Measurements from ENCODE around the gene CUL4A.
"Not testable (repeated sequence)": the region's sequence is repeated elsewhere in the genome, so short reads cannot be mapped to it uniquely, and the experiment has no call there.

The CUL4A gene

DNA sequence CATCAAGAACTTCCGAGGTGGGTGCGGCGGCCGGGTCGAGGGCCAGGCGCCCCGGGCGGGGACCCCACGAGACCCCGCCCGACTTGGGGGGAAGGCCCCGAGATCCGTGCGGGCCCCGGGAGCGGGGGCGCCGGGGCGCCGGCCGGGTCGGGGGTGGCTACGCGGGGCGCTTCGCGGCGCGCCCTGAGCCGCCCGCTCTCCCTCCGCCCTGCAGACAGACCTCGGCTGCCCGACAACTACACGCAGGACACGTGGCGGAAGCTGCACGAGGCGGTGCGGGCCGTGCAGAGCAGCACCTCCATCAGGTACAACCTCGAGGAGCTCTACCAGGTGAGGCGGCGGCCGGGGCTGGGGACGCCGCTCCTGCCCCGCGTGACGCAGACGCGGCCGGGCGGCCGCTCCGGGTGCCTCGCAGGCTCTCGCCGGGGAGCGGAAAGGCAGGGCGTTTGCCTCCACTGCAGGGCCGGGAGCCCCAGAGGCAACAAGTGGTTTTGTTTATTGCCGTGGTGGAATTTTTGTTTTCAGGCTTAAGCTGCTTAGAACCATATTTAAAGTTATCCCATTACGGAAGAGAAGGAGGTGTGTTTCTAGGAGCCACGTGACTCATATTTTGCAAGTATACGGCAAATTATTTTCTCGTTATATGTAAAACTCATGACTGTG is 477 bp downstream of the CUL4A start:
- DNase-seq = peak; percentile 87

DNA sequence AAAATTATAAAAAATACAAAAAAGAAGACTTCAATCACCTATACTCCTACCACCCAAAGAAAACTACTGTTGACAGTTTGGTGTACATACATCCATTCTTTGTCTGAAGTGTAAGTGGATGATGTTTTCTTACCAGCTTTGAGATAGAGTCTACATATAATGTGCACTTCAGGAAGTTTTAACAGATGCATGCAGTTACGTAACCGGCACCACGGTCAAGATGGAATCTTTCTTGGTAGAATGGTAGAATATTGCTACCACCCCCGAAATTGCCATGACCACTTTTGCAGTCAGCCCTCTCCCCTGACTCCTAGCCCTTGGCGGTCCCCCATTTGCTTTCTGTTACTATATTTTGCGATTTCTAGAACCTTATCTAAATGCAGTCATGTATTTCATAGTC is 1.4 kb downstream of the CUL4A start:
- DNase-seq = no peak

DNA sequence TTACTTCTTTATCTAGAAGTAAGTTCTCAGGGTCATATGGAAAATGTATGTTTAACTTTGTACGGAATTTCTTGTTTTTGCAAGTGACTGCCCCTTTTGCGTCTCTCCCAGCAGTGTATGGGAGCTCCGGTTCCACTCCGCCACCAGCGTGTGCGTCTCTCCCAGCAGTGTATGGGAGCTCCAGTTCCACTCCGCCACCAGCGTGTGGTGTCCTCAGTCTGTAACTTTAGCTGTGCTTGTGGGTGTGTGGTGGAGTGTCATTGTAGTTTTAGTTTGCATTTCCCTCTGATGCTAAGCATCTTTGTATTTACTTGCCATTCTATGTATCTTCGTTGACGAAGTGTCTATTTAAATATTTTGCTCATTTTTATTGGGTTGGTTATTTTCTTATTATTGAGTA is 2.4 kb downstream of the CUL4A start:
- no peak for DNase-seq

DNA sequence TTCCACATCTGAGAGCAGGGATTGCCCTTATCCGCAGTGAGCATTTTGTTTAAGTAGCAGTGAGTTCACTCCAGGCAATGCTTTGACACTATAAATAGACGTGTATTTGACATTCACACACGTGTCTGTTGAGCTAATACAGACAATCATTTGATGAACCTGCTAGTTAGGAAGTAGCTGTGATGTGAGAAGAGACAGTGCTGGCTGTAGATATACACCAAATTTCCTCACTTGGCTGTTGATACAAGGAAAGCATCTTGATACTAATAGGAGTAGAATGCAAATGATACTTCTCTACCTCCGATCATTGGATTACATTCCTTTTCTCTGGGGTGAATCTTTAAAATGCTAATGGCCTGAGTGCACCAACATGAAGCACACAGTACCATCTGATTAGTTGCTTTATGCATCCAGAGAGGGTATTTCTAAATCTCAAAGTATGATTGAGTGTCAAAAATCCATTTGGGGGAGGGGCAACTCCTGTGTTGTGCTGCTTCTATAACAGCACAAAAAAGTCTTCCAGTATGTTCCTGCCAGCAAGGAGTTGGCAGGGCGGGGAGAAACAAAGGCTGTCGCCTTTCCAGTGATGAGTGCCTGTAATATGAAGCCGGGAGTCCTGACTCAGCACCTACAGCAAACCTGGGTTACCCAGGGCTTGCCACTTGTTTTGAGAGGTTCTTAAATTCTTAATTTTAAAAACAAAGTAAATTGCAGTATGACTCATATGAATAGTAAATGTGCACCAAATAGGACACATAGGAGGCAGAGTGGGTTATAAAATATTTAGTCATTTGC is 7.0 kb downstream of the CUL4A start:
- DNase-seq = no peak

DNA sequence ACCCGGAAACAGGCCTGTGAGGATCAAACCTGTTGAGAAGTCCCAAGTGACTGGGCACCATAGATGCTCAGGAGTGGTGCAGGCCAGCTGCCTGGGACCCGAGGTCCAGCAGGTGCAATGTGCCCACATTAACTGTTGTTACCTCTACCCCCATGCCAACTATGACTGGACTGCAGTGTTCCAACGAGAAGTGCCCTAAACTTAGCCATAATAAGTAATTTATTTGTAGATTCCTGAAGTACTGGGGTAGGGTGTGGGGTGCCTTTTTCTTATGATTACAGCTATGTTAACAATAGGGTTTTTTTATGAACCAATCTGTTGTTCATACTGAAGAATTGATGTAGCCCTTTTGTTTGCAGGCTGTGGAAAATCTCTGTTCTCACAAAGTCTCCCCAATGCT is 9.2 kb downstream of the CUL4A start:
- DNase-seq = no peak

DNA sequence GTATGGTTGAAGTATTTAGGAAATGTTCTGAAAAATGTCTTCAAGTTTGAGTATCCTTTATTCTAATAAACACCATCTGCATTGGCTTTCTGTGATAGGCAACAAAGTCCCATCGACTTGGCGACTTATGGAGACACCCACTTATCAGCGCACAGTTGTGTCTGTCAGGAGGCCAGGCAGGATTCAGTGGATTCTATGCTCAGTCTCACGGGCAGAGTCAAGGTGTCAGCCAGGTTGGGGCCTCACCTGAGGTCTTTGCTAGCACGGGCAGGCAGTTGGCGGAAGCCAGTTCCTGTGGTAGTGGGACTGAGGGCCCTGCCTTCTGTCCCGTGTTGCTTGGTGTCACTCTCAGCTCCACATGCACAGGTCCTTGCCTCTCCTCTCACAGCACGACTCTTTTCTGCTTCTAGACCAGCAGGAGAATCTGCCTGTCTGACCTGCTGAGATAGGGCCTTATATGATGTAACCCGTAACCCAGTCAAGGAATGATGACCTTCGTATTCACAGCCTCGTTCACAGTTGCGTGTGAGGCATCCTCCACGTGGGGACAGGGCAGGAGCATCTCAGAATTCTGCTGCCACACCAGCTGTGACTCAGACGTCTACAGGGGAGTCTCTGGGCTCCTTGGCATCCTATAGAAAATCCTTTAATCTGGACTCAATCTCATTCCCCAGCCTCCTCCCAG is 10.0 kb downstream of the CUL4A start:
- no peak for DNase-seq

DNA sequence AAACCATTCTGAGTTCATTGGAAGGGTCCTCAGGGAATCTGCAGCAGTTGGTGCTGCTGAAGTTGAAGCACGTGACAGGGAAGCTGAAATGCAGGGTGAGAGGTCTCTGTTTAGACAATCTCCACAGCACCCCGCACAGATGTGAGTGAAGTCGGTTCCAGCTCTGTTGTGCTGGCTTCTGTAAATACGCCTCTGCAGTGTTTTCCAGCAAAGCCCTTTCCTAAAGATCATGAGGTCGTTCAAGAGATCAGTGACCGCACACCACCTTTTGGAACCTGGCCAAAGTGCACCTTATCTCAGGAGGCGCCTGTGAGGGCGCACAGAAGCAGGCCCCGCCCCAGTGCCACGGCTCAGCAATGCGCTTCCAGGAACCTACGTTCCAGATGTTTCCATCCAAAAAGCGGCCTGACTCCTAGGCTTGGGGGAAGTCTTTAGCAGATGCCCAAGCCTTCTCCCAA is 10.8 kb downstream of the CUL4A start:
- DNase-seq = no peak

DNA sequence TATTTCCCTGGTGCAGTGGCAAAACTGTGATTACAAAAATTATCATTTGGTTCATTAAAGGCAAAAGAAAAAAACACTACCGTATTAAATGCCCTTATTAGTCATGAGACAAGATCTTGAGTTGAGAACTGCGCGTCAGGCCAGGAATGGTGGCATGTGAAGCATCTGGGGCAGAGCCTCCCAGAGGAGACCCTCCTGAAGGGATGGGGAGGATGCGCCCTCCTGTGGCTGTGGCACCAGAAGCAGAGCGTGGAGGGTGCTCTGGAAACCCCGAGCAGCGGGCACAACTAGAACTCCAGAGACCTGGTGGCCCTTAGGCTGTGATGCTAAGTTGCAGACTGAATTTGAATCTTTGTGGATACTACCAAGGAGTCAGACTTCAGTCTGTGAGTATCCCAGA is 11.5 kb downstream of the CUL4A start:
- no peak for DNase-seq

DNA sequence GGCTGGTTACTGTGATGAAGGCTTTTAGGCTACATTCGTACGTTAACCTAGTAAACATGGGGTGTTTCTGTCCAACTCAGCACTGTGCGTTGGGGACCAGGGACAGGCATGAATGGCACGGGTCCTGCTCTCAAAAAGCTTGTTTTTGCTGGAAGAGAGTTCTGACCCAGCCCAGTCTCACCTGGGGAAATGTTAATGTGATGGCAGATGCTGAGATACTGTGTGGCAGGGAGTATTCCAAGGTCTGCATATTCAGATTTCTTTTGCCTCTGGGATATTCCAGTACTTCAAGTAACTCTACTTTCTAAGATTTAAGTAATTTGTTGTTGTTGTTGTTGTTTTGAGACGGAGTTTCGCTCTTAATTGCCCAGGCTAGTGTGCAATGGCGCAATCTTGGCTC is 13.7 kb downstream of the CUL4A start:
- DNase-seq = no peak

DNA sequence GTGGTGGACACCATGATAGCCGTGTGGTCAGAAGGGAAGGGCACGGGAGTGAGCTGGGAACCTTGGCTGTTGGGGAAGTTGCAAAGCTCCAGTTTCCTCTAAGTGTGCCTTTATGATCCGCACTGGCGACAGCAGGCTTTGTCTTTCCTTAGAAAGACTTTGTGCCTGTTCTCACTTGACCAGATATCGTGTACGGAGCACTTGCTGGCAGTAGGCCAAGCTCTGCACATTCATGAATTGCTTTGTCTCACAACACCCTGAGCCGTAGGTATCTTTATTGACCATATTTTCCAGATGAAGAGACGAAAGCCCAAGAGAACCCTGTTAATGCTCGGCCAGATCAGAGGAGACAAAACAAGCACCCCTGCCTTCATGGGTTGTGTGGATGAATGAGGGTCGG is 15.1 kb downstream of the CUL4A start:
- no peak for DNase-seq

DNA sequence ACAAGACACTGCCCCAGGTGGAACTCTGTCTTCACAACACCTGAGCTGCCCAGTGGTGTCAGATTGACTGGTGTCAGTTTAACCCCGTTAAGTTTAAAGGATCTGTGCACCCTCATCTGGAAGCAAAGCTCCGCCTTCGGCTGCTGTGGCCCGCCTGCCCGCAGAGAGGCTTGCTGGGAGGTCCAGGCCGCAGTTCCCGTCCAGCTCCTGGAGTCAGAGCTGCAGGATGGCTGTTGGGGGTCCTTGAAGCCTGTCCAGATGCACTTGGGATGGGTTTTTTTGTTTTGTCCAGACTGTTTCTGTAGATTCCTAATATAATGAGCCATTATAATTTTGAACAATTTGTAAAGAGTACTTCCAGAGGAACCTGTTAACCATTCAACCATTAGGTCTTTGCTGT is 16.1 kb downstream of the CUL4A start:
- DNase-seq = no peak

DNA sequence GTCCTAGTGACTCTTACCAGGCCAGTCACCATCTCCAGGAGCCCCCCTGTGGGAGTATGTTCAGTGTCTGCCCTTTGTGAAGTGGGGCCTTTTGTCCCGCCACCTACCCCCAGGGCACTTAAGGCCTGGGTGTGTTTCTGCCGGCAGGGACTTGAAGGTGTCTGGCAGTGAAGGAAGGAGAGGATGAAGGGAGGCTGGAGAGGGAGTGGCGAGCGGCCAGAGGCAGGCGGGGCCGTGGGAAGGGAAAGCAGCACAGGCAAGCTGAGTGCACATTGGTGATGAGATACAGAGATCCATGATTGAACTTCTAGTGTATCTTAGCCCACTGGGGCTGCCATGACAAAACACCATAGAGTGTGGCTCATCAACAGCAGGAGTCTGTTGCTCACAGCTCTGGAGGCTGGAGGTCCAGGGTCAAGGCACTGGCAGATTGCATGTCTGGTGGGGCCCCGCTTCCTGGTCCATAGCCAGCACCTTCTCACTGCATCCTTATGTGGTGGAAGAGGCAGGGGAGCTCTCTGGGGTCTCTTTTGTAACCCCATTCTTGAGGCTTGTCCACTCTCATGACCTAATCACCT is 17.5 kb downstream of the CUL4A start:
- DNase-seq = no peak

DNA sequence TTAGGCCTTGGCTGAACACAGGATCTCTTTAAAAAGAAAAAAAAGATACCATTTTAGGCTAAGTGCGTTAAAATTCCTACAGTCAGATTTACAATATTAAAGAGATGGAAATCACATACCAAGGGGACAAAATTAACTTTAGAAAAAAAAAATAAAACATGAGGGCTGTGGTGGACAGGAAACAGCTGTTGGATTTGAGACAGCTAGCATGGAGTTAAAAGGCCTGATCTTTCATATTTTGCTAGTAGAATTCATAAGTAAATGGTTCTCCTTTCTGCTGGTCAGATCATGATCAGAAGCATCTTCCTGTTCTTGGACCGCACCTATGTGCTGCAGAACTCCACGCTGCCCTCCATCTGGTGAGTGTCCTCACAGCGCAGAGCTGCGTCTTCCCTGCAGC is 19.7 kb downstream of the CUL4A start:
- no peak for DNase-seq

DNA sequence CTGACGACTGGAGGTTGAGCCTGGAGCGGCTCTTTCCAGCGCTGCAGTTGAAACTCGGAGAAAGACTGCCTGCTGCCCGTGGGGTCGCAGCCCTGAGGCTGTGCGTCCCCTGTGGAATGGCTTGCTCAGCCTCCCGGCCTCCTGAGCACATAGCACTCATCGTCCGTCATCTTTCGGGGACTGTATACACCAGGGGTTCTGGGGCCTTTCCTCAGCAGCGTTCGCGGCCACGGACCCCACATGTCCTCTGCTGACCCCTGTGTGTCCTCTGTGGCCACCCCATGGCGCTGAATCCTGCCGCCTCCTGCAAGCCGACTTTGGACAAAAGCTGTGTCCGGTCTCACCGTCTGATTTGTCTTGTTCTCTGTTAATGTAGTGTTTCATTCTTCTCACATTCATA is 20.4 kb downstream of the CUL4A start:
- no peak for DNase-seq

DNA sequence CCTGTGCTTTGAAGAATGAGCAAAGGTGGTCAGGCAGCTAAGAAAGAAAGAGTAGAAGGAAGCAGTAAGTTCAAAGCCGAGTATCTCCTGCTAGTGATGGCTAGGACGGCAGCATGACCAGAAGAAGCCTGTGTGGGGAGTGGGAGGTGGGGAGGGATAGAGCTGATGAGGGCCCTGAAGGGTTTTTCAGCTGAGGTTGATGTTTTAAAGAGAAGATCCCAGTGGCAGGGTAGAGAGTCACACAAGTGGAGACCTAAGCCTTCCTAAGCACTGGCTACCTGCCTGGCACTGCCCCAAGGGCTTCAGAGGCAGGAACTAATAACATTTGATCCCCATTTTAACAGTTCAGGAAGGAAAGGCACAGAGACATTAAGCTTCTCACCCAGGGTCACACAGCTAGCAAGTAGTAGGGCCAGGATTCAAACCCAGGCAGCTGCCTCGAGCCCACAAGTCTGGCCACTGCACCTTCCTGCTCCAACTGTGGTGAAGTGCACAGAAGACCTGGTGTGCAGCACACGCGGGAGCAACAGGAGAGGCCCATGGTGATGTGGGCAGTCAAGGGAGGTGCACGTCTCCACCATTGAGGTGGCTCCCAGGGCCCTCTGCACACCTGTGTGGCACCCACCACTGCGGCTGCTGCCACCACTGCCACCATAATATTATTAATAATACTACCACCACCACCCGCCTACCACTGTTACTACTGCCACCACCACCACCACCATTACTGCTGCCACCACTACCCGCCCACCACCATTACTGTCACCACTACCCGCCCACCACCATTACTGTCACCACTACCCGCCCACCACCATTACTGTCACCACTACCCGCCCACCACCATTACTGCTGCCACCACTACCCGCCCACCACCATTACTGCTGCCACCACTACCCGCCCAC is 22.1 kb downstream of the CUL4A start:
- DNase-seq = no peak

DNA sequence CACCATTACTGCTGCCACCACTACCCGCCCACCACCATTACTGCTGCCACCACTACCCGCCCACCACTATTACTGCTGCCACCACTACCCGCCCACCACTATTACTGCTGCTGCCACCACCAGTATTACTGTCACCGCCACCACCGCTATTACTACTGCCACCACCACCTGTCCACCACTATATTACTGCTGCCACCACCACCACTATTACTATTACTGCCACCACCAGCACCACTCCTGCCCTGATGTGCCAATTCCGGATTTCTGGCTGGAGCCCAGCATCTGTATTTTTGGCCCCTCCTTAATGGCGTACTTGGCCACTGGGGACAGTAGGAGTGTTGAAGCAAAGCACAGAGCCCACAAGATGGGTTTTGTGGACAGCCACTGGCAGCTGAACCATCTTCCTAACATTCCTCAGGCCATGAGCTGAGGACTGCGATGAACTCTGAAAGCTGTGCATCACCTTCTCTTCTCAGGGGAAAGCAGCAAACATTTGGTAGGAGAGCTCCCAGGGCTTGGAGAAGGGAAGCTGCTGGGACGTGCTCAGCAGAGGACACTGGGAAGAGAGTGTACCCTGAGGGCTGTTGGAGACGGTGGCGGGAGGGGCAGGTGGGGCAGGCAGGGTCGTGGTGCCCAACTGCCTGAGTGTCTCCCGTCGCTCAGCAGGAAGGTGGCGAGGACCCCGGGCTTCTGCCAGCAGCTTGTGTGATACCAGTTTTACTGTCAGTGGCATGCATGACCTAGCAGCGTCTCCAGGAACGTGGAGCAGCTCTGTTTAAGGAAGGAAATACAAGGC is 23.0 kb downstream of the CUL4A start:
- no peak for DNase-seq

DNA sequence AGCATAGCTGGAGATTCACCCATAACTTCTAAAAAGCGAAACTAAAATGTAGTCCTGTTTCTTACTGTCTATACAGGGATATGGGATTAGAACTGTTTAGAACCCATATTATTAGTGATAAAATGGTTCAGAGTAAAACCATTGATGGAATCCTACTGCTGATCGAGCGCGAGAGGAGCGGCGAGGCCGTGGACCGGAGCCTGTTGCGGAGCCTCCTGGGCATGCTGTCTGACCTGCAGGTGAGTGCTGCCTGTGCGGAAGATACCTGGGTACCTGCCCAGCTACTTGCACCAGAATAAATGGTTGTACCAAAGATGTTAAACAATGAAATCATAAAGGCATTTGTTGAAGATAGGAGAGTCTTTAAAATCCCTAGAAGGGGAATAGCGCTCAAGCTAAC is 23.7 kb downstream of the CUL4A start:
- DNase-seq = no peak

DNA sequence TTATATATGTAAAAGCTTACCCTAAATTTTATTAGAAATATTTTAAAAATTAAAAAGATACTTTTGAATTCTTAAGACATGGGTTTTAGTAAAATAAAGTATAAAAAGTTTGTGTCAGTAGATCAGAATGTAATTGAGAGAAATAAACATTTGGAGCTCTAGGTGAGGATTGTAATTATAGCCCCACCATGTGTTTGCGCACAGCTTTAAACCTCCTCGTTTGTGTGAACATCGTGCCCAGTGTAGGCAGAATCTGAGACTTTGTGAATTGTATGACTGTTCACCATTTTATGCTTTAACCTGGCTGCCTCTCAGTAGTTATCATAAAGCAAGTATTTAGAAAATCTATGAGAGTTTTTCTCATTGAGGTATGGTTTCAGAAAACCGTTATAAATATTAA is 29.1 kb downstream of the CUL4A start:
- DNase-seq = no peak

DNA sequence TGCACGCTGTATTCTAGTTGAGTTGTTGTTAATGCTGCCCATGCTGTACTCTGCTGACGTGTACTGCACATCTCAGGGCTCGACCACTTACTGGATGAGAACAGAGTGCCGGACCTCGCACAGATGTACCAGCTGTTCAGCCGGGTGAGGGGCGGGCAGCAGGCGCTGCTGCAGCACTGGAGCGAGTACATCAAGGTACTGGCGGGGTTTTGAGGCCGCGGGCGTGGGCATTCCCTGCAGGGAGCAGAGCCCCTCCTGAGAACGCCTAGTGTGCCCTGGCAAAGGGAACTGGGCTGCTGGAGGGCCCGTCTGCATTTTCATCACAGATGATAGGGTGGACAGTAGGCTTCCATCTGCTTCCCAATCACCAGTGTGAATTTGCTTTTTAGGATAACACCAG is 29.9 kb downstream of the CUL4A start:
- no peak for DNase-seq

DNA sequence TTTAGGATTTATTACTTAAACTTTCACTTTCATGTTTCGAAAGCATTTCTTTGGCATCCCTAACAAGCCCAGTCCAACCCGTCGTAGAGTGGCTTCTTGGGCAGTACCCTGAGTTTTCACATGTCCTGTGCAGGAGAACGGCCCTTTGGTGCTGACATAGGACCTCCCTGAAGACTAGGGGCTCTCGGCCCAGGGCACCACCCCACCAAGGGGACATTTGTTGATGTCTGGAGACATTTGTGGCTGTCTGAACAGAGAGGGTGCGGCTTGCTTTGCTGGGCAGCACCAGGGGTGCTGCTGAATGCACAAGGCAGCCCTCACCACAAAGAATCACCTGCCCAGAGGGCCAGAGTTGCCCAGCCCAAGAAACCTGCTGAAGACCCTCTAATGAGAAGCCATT is 30.6 kb downstream of the CUL4A start:
- DNase-seq = no peak

DNA sequence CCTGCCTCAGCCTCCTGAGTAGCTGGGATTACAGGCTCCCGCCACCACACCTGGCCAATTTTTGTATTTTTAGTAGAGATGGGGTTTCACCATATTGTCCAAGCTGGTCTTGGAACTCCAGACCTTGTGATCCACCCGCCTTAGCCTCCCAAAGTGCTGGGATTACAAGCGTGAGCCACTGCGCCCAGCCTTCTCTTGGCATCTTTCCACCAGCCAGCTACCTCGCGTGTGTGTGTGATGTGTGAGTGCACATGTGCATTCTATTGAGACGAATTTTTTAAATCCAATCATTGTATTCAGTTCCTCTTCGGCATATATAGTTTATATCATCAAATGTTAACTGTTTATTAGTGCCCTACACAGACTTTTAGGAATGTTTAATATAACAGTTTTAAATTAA is 32.2 kb downstream of the CUL4A start:
- DNase-seq = not testable (repeated sequence)

DNA sequence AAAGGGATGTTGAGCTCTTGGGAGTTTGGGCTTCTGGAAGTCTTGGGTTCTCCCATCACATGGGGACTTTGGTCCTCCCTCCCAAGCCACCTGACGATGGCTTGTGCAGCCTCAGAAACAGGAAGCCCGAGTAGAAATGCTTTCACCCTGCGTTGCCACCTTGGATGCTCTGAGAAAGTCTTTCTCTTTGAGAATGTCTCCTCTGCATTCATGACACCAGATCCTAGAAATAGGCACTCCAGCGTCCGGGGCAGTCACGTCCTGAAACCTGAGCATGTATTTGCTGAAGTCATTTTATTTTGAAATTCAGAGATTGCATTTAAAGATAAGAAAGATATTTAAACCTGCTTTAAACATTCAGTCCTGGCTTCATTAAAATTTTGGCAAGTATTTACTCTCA is 34.4 kb downstream of the CUL4A start:
- DNase-seq = no peak
